GM21723 (cell line): ENCODE measurements around the gene PDAP1.
A peak's percentile ranks its signal among the peaks of the same experiment; 100 is the strongest.
"Not testable (repeated sequence)": the region's sequence is repeated elsewhere in the genome, so short reads cannot be mapped to it uniquely, and the experiment has no call there.

Source experiments
- ATAC-seq: cut with Tn5 transposase; IDR thresholded peaks from one replicate; pipeline ENCODE4 v1.9.1; 2021; ENCODE audit warnings: mild to moderate bottlenecking, moderate library complexity; ENCODE audit not compliant: unreplicated experiment

The PDAP1 gene

DNA sequence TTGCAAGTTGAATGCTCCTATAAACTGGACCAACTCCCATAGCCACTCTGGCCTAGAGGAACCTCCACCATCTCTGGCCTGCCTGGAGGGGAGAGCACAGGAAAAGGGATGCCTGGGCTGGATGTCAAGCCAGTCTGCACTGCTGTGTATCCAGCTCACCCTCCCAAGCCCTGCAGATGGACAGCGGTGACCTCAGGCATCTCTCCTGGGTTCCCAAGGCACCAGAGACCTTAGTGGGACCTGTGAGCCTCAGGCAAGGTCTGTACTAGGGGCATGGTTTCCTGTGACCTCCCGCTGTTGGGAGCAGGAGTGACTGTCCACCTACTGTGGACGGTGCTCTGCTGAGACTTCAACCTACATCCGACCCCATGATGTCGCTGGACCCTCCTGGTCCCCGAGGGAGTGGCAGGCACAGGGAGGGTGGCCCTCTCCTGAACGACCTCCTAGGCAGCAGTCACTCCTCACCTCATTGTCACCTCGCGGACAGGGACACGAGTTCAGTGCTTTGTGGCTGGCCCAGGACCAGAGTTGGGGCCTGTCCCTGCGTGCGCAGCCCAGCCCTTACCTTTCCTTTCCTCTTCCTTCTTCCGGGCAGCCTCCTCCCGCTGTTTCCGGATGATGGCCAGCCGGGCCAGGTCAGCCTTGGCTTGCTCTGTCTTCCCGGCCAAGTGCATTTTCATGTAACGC, 11.0 kb downstream of the PDAP1 start:
- no peak for ATAC-seq

GRCh38 chr7:99396418-99397296, 11.7 kb downstream of the PDAP1 start:
- no peak for ATAC-seq

- ATAC-seq = no peak
These were observed 12.6 kb downstream of the PDAP1 start for GRCh38 chr7:99395616-99396327.

DNA sequence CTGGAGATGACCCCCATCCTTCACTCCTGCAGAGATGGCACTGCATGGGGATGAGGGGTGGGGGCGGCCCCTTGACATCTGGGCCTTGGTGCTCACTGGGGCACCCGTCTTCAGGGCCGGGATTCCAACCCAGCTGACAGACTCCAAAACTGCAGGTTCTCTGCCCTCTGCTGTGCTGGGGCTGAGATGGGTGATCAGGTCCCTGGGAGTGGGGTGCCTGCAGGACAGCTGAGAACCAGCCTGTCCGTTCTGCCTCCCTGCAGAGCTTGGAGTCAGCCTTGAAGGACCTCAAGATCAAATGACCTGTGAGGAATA, 14.3 kb downstream of the PDAP1 start:
- ATAC-seq = no peak

GRCh38 chr7:99393355-99394187, 14.8 kb downstream of the PDAP1 start:
- no peak for ATAC-seq

DNA sequence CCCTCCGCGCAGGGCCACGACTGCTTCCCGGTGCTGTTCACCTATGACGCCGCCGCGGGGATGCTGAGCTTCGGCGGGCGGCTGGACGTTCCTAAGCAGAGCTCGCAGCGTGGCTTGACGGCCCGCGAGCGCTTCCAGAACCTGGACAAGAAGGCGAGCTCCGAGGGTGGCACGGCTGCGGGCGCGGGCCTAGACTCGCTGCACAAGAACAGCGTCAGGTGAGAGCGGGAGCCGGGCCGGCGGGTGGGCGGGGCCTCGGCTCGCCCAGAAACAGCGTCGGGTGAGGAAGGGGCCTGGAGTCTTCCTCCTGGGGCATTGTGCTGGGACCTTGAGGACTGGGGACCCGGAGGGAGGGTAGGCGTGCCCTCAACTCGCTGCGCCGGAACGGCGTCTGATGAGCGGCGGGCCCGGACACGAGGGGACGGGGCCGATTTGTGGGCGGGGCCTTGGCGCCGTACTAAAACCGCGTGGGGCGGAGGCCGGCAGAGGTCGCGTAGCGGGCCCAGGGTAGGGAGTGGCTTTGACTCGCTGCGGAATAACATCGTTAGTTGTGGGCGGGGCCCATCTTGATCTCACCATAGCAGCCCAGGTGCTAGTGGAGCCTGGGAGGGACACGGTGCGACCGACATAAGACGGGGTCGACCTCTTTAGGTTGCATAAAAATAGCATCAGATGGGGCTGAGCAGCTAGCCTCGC, 15.6 kb downstream of the PDAP1 start:
- peak; percentile 52 for ATAC-seq

DNA sequence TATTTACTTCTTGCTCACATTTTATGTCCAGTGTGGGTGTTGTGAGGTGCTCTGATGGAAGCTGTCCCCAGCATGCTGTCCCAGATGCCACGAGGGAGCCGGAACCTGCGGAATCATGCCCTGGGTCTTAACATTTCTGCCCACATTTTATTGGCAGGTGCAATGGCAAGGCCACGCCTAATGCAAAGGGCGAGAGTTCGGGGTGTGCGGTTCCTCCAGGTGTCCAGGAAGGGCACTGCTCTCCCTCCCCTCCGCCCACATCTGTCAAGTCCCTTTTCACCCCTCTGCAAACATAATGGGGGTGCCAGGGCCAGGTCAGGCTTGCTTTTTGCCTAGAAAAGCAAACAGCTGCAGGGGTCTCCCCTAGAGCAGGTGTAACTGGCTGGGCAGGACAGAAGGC, 16.4 kb downstream of the PDAP1 start:
- ATAC-seq = no peak

DNA sequence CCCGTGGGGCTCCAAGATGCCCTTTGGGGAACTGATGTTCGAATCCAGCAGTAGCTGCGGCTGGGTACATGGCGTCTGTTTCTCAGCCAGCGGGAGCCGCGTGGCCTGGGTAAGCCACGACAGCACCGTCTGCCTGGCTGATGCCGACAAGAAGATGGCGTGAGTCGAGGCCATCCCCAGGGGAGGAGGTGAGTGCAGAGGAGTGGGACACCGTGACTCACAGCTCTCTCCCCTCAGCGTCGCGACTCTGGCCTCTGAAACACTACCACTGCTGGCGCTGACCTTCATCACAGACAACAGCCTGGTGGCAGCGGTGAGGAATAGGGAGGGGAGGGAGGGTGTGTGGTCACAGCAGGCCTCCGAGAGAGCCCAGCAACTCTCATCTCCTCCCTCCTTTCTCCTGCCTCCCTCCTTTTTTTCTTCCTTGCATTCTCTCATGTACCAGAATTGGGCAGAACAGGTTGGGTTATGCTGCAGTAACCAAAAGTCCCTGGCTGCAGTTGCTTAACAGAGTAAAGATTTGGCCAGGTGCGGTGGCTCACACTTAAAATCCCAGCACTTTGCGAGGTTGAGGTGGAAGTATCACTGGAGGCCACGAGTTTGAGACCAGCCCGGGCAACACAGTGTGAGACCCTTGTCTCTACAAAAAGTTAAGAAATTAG, 17.3 kb downstream of the PDAP1 start:
- no peak for ATAC-seq

- ATAC-seq = no peak
These were observed 18.6 kb downstream of the PDAP1 start for GRCh38 chr7:99389772-99390171.

DNA sequence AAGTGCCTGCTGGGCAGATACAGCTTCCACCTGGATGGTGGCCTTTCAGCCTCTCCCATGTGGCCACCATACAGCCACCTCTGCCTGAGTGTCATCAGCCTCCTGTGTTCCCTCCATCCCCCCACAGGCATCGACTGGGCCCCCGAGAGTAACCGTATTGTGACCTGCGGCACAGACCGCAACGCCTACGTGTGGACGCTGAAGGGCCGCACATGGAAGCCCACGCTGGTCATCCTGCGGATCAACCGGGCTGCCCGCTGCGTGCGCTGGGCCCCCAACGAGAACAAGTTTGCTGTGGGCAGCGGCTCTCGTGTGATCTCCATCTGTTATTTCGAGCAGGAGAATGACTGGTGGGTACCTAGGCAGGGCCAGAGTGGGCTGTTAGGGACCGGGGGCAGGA, 20.5 kb downstream of the PDAP1 start:
- no peak for ATAC-seq

DNA sequence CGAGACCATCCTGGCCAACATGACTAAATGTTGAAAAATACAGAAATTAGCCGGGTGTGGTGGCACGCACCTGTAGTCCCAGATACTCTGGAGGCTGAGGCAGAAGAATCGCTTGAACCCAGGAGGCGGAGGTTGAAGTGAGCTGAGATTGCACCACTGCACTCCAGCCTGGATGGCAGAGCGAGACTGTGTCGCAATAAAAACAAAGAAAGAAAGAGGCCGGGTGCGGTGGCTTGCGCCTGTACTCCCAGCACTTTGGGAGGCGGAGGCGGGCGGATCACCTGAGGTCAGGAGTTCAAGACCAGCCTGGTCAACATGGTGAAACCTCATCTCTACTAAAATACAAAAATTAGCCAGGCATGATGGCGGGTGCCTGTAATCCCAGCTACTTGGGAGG, 21.2 kb downstream of the PDAP1 start:
- ATAC-seq = not testable (repeated sequence)

- ATAC-seq = no peak
These were observed 21.7 kb downstream of the PDAP1 start for GRCh38 chr7:99386584-99387238.

GRCh38 chr7:99385564-99385963, 22.8 kb downstream of the PDAP1 start:
- ATAC-seq = no peak

GRCh38 chr7:99384523-99384922, 23.9 kb downstream of the PDAP1 start:
- ATAC-seq = no peak

GRCh38 chr7:99383791-99384370, 24.5 kb downstream of the PDAP1 start:
- ATAC-seq = no peak

DNA sequence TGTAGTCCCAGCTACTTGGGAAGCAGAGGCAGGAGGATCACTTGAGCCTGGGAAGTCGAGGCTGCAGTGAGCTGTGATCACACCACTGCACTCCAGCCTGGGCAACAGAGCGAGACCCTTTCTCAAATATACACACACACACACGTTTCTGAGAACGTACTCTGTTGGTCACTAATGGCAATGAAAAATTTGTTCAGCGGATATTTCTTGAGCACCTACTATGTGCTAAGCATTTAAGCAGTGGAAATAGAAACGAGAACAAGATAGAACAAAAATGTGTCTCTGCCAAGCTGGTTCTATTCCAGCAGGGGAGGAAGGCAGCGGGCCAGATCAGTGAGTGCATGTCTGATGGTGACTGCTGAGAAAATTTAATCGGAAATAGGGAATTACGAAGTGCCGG, 25.2 kb downstream of the PDAP1 start:
- ATAC-seq = no peak

DNA sequence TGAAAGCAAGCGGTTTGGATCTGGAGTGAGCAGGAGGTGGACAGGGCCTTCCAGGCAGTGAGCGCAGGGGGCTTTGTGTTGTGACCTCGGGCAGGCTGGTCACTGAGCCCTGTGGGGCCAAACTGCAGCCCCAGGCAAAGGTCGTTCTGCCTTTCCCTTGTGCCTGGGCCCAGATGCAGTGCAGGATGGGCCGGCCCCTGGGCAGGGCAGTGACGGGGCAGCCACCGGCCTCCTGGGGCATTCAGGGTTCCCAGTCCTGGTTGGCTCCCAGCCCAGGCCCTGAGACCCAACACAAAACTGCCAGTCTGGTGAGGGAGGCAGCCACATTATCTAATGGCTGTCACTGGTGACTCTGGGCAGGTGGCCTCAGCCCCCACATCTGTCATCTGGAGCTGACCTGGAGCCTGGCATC, 26.7 kb downstream of the PDAP1 start:
- no peak for ATAC-seq

GRCh38 chr7:99380823-99381663, 27.4 kb downstream of the PDAP1 start:
- ATAC-seq = peak; percentile 73
